H9 (cell line): ENCODE measurements around the gene TSPEAR. TPM values are rescaled to one million over a fixed set of nuclear protein-coding genes. Genes with fewer than 3 reads are reported as not detected.

ENCODE experiments used
- DNase-seq: peaks from one replicate; pipeline ENCODE4 v3.0.0-alpha.2; 2017
- H2AFZ ChIP-seq: one replicate; pipeline ENCODE4 v1.6.1; 2013; ENCODE audit warnings: mild to moderate bottlenecking, low read length, control low read depth, moderate library complexity
- H2AK5ac ChIP-seq: 2 replicates; pipeline ENCODE4 v1.6.1; 2013; ENCODE audit warnings: low read length, control low read depth, mixed read lengths; ENCODE audit not compliant: insufficient read length
- H2BK120ac ChIP-seq: one replicate; pipeline ENCODE4 v1.6.1; 2013; ENCODE audit warnings: low read depth, mild to moderate bottlenecking, low read length, control low read depth, inconsistent platforms; ENCODE audit not compliant: poor library complexity, severe bottlenecking
- H2BK12ac ChIP-seq: 2 replicates; pipeline ENCODE4 v1.6.1; 2013; ENCODE audit warnings: low read length, control low read depth, mixed read lengths, low read depth; ENCODE audit not compliant: insufficient read length
- H2BK15ac ChIP-seq: 2 replicates; pipeline ENCODE4 v1.6.1; 2013; ENCODE audit warnings: low read depth, low read length, control low read depth
- H2BK20ac ChIP-seq: one replicate; pipeline ENCODE4 v1.6.1; 2013; ENCODE audit warnings: low read depth, mild to moderate bottlenecking, low read length, control low read depth, inconsistent platforms; ENCODE audit not compliant: poor library complexity, severe bottlenecking
- H2BK5ac ChIP-seq: 2 replicates; pipeline ENCODE4 v1.6.1; 2013; ENCODE audit warnings: low read length, control low read depth, mixed read lengths; ENCODE audit not compliant: insufficient read length
- H3K14ac ChIP-seq: 2 replicates; pipeline ENCODE4 v1.6.1; 2013; ENCODE audit warnings: low read length, control low read depth; ENCODE audit not compliant: insufficient read depth
- H3K18ac ChIP-seq: 2 replicates; pipeline ENCODE4 v1.6.1; 2013; ENCODE audit warnings: low read depth, mild to moderate bottlenecking, mixed read lengths, low read length, control low read depth; ENCODE audit not compliant: insufficient read length
- H3K23ac ChIP-seq: 2 replicates; pipeline ENCODE4 v1.6.1; 2013; ENCODE audit warnings: low read length, control low read depth, mixed read lengths, low read depth; ENCODE audit not compliant: insufficient read length
- H3K23me2 ChIP-seq: 2 replicates; pipeline ENCODE4 v1.6.1; 2013; ENCODE audit warnings: low read depth, mild to moderate bottlenecking, mixed read lengths, low read length, control low read depth; ENCODE audit not compliant: insufficient read length, poor library complexity, severe bottlenecking
- H3K27ac ChIP-seq: 2 replicates; pipeline ENCODE4 v1.5.1; 2013; ENCODE audit warnings: low read length, control low read depth, mixed read lengths, low read depth; ENCODE audit not compliant: insufficient read length
- H3K27me3 ChIP-seq: 2 replicates; pipeline ENCODE4 v1.6.1; 2013; ENCODE audit warnings: low read length, control low read depth, inconsistent platforms; ENCODE audit not compliant: insufficient read depth
- H3K4ac ChIP-seq: 2 replicates; pipeline ENCODE4 v1.6.1; 2013; ENCODE audit warnings: low read depth, mild to moderate bottlenecking, control low read depth, inconsistent platforms, low read length, moderate library complexity
- H3K4me1 ChIP-seq: 2 replicates; pipeline ENCODE4 v1.6.1; 2013; ENCODE audit warnings: low read length, control low read depth, inconsistent platforms; ENCODE audit not compliant: insufficient read depth
- H3K4me2 ChIP-seq: 2 replicates; pipeline ENCODE4 v1.6.1; 2013; ENCODE audit warnings: low read length, control low read depth, mixed read lengths; ENCODE audit not compliant: insufficient read length, insufficient read depth
- H3K56ac ChIP-seq: 2 replicates; pipeline ENCODE4 v1.6.1; 2013; ENCODE audit warnings: low read depth, mild to moderate bottlenecking, mixed read lengths, low read length, control low read depth; ENCODE audit not compliant: insufficient read length
- H3K79me1 ChIP-seq: 2 replicates; pipeline ENCODE4 v1.6.1; 2013; ENCODE audit warnings: low read depth, mild to moderate bottlenecking, moderate library complexity, low read length, control low read depth, inconsistent platforms; ENCODE audit not compliant: insufficient read depth, poor library complexity, severe bottlenecking
- H3K79me2 ChIP-seq: 2 replicates; pipeline ENCODE4 v1.6.1; 2013; ENCODE audit warnings: low read length, control low read depth, inconsistent platforms; ENCODE audit not compliant: insufficient read depth
- H3K9ac ChIP-seq: 2 replicates; pipeline ENCODE4 v1.6.1; 2013; ENCODE audit warnings: low read length, control low read depth, mixed read lengths; ENCODE audit not compliant: insufficient read length; ENCODE audit errors: extremely low read depth
- H3K9me3 ChIP-seq: one replicate; pipeline ENCODE4 v1.6.1; 2013; ENCODE audit warnings: low read depth, low read length, inconsistent platforms; ENCODE audit not compliant: control insufficient read depth
- H3T11ph ChIP-seq: one replicate; pipeline ENCODE4 v1.6.1; 2013; ENCODE audit warnings: mild to moderate bottlenecking, low read length, control low read depth, inconsistent platforms
- H4K20me1 ChIP-seq: one replicate; pipeline ENCODE4 v1.6.1; 2013; ENCODE audit not compliant: control insufficient read depth, insufficient read length, insufficient read depth
- H4K5ac ChIP-seq: 2 replicates; pipeline ENCODE4 v1.6.1; 2013; ENCODE audit warnings: low read depth, mild to moderate bottlenecking, mixed read lengths, low read length, control low read depth; ENCODE audit not compliant: insufficient read length
- H4K8ac ChIP-seq: replicated peaks from 2 replicates; pipeline ENCODE4 v1.6.1; 2013; ENCODE audit warnings: low read length, control low read depth, mixed read lengths, low read depth; ENCODE audit not compliant: insufficient read length
- H4K91ac ChIP-seq: 2 replicates; pipeline ENCODE4 v1.6.1; 2013; ENCODE audit warnings: low read depth, mild to moderate bottlenecking, moderate library complexity, mixed read lengths, low read length, control low read depth; ENCODE audit not compliant: insufficient read length
- H3K27ac Mint-ChIP-seq, 3 experiments: 2 replicates in 2 of 3; 3 replicates in 1 of 3; pipeline ENCODE4 v1.8.0; 2020 to 2021; ENCODE audit warnings: mixed read lengths in 3 of 3, mild to moderate bottlenecking in 1 of 3, moderate library complexity in 1 of 3
- H3K27me3 Mint-ChIP-seq: 2 replicates; pipeline ENCODE4 v1.8.0; 2021; ENCODE audit warnings: low read depth, mild to moderate bottlenecking, moderate library complexity, mixed read lengths
- H3K36me3 Mint-ChIP-seq, 3 experiments: 2 replicates in 2 of 3; 3 replicates in 1 of 3; pipeline ENCODE4 v1.8.0; 2020 to 2021; ENCODE audit warnings: low read depth in 3 of 3, mixed read lengths in 3 of 3; ENCODE audit not compliant: insufficient read depth in 1 of 3
- H3K4me1 Mint-ChIP-seq, 2 experiments: 2 replicates each; pipeline ENCODE4 v1.8.0; 2020; ENCODE audit warnings: mixed read lengths in 2 of 2
- H3K4me3 Mint-ChIP-seq, 2 experiments: 2 replicates in 1 of 2; 3 replicates in 1 of 2; pipeline ENCODE4 v1.8.0; 2020 to 2021; ENCODE audit warnings: mild to moderate bottlenecking in 2 of 2, mixed read lengths in 2 of 2, moderate library complexity in 1 of 2
- H3K9me3 Mint-ChIP-seq, 2 experiments: 2 replicates in 1 of 2; 3 replicates in 1 of 2; pipeline ENCODE4 v1.8.0; 2020; ENCODE audit warnings: mild to moderate bottlenecking in 2 of 2, mixed read lengths in 2 of 2, moderate library complexity in 1 of 2
- CTCF ChIP-seq: fragments of 200-600 bp; sonication (generic); conservative IDR thresholded peaks from 3 replicates; pipeline ENCODE4 v1.8.0; 2021; ENCODE audit warnings: antibody characterized with exemption, mild to moderate bottlenecking
- WGBS: extraction: QIAGEN DNeasy Blood & Tissue Kit; methylation state at CpG from one replicate; pipeline ENCODE4 v1.1.7; 2013; ENCODE audit warnings: missing lambda C conversion rate, low lambda C conversion rate, mixed read lengths; ENCODE audit not compliant: insufficient read length; ENCODE audit errors: extremely low coverage; 5-methylcytosine and 5-hydroxymethylcytosine counted together
- total RNA-seq: library from RNA; stranded (reverse); gene quantifications from 2 replicates; pipeline ENCODE4 v1.2.1, GENCODE V29; 2021

TSPEAR gene
- total RNA-seq, 1 experiment from 2014 or later = 1.3 TPM

GRCh38 chr21:44575307-44576024, 135.9 kb downstream of the TSPEAR start:
- Histone ChIP-seq H3K4me1 (no peaks in the 10 kb centered on the region), H3T11ph (no peak overlapping the region), H3K27me3 (no peaks in the 10 kb centered on the region), H3K23ac (no peak overlapping the region), H4K5ac (no peak overlapping the region), H3K23me2 (no peaks in the 10 kb centered on the region), H2AFZ (no peak overlapping the region), H3K79me2 (no peaks in the 10 kb centered on the region), H3K9ac (no peak overlapping the region), H3K4me2 (no peak overlapping the region), H3K14ac (no peak overlapping the region), H2BK12ac (no peak overlapping the region), H3K18ac (no peak overlapping the region), H3K9me3 (no peaks in the 10 kb centered on the region), H3K56ac (no peak overlapping the region), H2BK5ac (no peak overlapping the region), H2AK5ac (no peak overlapping the region), H4K20me1 (no peaks in the 10 kb centered on the region), H2BK15ac (no peak overlapping the region), H4K8ac (no peak overlapping the region), H2BK20ac (no peak overlapping the region), H3K79me1 (no peaks in the 10 kb centered on the region), H3K27ac (no peak overlapping the region), H2BK120ac (no peak overlapping the region), H4K91ac (no peak overlapping the region), H3K4ac (no peak overlapping the region)
- H3K4me1 Mint-ChIP-seq = peaks cover 9 to 22% of the 10 kb centered on the region in 2 experiments
- no peak for TF ChIP-seq CTCF
- H3K27me3 Mint-ChIP-seq = peaks cover 24% of the 10 kb centered on the region
- H3K36me3 Mint-ChIP-seq = peaks cover 3 to 36% (median 15%) of the 10 kb centered on the region in 3 experiments; a peak in 5 of 7 replicates
- peaks cover 30 to 32% of the 10 kb centered on the region in 2 experiments for H3K9me3 Mint-ChIP-seq
- DNase-seq = no peak
- H3K27ac Mint-ChIP-seq = no peak overlapping the region
- WGBS = no CpG with 5 or more reads among the region's 20 CpGs
- H3K4me3 Mint-ChIP-seq = no peak overlapping the region
